Stimulated activated CD8-positive, alpha-beta memory T cell treated with anti-CD3 and anti-CD28 coated beads, Interleukin-4, amount 100 ng/mL, for 4 hours (primary cell): ENCODE measurements around the gene RAB3B.
A peak's percentile ranks its signal among the peaks of the same experiment; 100 is the strongest.
"Not testable (repeated sequence)": the region's sequence is repeated elsewhere in the genome, so short reads cannot be mapped to it uniquely, and the experiment has no call there.

Source experiments
- DNase-seq, 2 donors: peaks; one replicate each; pipeline ENCODE4 v3.0.0-alpha.2; 2020; ENCODE audit warnings: low read depth in 2 of 2, low spot score in 1 of 2

Gene RAB3B, protein sequence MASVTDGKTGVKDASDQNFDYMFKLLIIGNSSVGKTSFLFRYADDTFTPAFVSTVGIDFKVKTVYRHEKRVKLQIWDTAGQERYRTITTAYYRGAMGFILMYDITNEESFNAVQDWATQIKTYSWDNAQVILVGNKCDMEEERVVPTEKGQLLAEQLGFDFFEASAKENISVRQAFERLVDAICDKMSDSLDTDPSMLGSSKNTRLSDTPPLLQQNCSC

DNA sequence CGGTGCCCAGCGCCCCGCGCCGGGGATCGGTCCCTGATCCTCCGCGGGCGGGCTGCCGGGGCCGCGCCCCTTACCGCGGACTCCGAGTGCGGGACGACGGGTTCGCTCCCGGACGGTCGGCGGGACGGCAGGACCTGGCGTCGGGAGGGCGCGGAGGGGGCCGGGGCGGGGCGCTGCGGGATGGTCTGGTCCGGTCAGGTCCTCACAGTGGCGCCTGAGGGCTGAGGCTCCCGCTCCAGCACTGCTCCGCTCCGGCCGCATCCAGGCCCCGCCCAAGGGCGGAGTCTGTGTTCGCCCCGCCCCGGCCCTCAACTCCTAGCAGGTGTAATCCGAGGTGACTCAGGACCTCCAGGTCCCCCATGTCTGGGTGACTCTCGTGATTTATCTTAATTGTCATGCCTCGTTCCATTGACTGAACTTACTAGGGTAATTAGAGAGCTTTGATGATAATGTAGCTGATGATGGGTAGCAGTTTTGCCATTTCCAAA is at the start of gene RAB3B:
Gene RAB3B (minus strand): TSS at position 223 of the 488 bp plus-strand sequence. CDS start 13,583 bp downstream, outside the sequence.
- DNase-seq, result peak; percentile 73 to 75

- DNase-seq, result no peak
Observed at GRCh38 chr1:52037909-52038308, 47.4 kb upstream of the RAB3B start.

DNA sequence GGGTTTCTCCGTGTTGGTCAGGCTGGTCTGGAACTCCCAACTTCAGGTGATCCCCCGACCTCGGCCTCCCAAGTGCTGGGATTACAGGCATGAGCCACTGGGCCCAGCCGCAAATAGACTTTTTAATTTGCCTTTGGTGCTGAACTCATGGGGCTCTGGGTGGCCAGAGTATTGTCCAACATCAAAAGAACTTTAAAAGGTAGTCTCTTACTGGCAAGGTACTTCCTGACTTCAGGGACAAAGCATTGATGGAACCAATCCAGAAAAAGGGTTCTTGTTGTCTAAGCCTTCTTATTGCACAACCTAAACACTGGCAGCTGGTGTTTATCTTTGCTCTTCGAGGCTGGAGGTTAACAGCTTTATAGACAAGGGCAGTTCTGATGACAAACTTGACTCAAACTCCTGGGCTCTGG is 46.9 kb upstream of the RAB3B start:
- no peak for DNase-seq

- no peak for DNase-seq
Observed at GRCh38 chr1:52034050-52034384, 43.5 kb upstream of the RAB3B start.

- peak; percentile 67 to 77 for DNase-seq
Observed at GRCh38 chr1:52033190-52034049, 42.9 kb upstream of the RAB3B start, which contains the start of gene KTI12. TSS of gene KTI12 (minus strand) at chr1:52033810. CDS start at chr1:52033761, 49 bp downstream.

DNA sequence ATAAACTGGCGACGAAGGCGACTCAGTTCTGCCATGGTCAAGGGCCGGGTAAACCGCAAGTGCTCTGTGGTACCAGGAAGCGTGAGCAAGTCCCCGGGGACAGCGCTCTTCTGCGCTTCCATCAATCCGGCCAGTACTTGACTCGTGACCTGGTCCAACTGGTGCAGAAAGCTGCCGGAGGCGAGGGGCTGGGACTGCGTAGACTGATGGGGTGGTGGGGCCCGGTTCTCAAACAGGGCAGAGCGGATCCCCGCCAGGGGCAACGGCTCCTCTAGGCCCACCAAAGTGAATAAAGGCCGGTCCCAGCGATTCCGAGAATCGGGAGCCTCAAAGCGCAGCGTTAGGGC is 42.3 kb upstream of the RAB3B start:
- DNase-seq, result no peak

DNA sequence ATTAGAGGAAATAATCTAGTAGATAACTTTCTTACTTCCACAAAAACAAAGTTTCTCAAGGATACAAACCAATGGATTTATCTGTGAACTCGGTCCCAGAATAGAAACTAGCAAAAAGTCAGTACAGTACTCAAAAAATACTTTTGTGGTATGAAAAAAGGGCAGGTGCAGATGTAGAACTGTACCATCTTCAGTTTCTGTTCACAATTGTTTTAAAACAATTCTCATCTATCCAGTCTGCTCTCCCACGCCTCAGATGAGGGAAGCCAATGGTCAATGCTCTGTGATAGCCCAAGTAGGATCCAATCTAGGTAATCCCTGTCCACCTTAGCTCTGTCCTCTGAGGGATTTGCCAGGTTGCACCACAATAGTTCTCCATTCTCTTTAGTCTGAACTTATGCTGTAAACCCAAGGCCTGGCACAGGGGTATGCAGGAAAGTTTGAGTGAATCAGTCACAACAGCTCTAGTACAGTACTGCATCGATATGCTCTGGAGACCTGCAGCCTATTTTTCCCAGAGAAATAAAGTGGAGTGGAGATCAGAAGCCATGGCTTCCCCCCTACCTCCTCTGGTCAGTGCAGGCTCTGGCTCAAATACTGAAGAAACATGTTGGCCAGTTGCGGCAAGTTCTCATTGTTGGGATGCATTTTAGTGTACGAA is 41.8 kb upstream of the RAB3B start:
- DNase-seq, result no peak

DNA sequence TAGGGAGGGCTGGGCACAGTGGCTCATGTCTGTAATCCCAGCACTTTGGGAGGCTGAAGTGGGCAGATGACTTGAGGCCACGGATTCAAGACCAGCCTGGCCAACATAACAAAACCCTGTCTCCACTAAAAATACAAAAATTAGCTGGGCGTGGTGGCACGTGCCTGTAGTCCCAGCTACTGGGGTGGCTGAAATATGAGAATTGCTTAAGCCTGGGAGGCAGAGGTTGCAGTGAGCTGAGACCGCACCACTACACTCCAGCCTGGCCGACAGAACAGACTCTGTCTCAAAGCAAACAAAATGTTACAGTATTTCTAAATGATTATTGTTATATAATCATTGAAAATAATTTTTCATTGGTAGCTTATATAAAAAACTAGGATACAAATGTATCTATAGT is 38.3 kb upstream of the RAB3B start:
- DNase-seq, result not testable (repeated sequence)

DNA sequence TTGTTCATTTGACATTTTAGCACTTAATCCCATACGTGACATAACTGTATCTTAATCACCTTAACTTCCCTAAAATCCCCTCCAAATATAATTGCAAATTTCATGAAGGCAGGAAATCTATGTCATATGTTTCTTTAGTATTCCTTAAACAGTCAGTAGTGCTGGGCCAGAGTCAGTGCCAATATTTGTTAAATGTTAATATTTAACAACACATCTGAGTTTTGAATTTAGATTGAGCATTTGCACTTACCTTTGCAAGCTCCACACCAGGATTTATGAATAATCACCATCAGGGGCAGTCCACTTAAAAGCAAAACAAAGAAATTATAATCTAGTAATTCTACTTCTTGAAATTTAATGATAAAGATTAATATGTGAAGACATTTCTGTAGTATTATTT is 37.8 kb upstream of the RAB3B start:
- DNase-seq, result no peak

- no peak for DNase-seq
Observed at GRCh38 chr1:52026278-52026677, 35.8 kb upstream of the RAB3B start.

- no peak for DNase-seq
Observed at GRCh38 chr1:52022133-52022532, 31.6 kb upstream of the RAB3B start.

- no peak for DNase-seq
Observed at GRCh38 chr1:52008071-52008809, 17.7 kb upstream of the RAB3B start.

GRCh38 chr1:52007215-52008002 is 16.9 kb upstream of the RAB3B start:
- DNase-seq, result no peak

- DNase-seq, result not testable (repeated sequence)
Observed at GRCh38 chr1:52006081-52006553, 15.6 kb upstream of the RAB3B start.

- DNase-seq, result not testable (repeated sequence)
Observed at GRCh38 chr1:52005548-52005947, 15.0 kb upstream of the RAB3B start.

DNA sequence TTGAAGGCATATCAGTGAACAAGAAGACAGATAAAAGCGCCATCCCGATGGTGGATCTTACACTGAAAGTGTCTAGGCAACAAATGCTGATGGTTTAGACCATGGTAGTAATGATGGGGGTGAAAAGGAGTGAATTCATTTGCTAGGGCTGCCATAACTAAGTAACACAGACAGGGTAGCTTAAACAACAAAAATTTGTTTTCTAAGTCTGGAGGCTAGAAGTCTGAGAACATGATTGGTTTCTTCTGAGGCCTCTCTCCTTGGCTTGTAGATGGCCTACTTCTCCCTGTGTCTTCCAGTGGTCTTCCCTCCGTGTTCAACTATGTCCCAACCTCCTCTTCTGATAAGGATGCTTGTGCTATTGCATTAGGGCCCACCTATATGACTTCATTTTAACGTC is 13.4 kb upstream of the RAB3B start:
- no peak for DNase-seq

DNA sequence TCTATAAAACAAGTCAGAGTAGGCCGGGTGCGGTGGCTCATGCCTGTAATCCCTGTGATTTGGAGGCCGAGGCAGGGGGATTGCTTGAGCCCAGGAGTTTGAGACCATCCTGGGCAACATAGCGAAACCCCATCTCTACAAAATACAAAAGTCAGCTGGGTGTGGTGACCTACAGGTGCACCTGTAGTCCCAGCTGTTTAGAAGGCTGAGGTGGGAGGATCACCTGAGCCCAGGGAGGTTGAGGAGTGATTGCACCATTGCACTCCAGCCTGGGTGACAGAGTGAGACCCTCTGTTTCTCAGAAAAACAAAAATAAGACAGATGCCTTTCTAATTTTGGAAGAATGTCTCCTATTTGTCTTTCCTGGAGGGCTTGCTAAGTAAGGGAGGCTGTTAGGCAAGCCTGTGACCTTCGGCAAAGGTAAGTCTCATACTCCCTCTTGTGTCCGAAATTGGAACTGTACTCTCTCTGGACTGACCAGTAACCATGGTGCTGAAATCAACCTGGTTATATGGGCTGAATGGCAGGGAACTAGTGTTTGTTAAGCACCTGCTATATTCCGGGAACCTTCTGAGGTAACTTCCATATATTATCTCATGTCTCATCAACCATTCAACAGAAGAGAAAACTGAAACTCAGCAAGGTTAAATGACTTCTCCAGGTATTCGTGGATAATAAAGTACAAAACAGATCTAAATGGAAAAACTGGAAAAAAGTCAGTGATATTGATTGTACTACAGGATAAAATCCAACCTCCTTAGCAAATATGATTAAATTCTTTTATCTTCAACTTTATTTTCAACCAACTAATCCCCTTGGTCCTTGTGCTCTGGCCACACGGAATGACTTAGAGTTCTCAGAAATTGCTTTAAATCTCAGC is 11.8 kb upstream of the RAB3B start:
- peak in 1 of 2 donors; percentile 2 for DNase-seq

- no peak for DNase-seq
Observed at GRCh38 chr1:51998701-51999100, 8.2 kb upstream of the RAB3B start.

- no peak for DNase-seq
Observed at GRCh38 chr1:51997974-51998382, 7.5 kb upstream of the RAB3B start.
